Measurements from ENCODE around the gene ZSWIM1. TPM values are rescaled to one million over a fixed set of nuclear protein-coding genes. Genes with fewer than 3 reads are reported as not detected.
A peak's percentile ranks its signal among the peaks of the same experiment; 100 is the strongest.

ZSWIM1 gene
- total and polyA plus RNA-seq, 2 donors (not counting 3 experiments of a cell fraction or from before 2014, with no cell fraction given) = 8.5 to 10.0 TPM

DNA sequence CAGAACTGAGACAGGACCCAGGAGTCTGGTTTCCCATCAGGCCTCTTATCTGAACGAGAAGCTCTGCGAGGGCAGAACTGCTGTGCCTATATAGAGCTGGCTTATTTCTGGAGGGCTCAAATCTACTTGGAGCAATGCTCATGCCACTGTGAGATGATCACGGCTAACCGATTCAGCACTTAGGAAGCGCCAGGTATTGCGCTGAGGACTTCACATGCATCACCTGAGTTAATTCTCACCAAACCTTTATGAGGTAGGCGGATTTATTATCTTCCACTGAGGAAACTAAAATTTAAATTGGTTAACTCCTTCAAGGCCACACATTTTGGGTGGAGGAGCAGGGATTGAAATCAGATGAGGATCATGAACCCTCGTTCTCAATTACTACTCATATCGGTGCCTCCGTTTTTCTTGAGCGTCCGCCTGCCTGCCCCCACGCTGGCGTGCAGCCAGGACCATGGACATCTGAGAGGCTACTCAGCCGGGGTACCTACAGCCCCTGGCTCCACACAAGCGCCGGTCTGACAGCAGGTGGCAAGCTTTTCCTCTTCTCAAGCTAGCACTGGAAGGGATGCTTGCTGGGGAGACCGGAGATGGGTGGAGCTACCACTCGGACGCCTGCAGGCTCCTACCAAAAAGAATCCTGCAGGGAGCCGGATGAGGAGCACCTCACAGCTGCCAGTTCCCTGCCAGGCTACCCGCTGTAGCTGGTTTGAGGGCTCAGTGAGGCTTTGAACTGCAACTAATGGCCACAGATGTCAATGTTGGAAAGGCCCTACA, 52.4 kb downstream of the ZSWIM1 start:
- Histone ChIP-seq H3K36me3 (ENCODE audit: control insufficient read depth in 2 of 2, extremely low read depth in 1 of 2, insufficient read depth in 2 of 2, low read length in 2 of 2) (peaks cover 3 to 7% of the 10 kb centered on the region in 2 experiments), H3K9me1 (replicated peaks; ENCODE audit: control insufficient read depth, extremely low read depth, insufficient read depth, low read length) (no peaks in the 10 kb centered on the region), H4K20me1 (replicated peaks; ENCODE audit: control insufficient read depth, extremely low read depth, insufficient read depth, low read length) (no peaks in the 10 kb centered on the region), H3K4me3 (replicated peaks in 1 of 3; ENCODE audit: insufficient read depth in 1 of 3, low read depth in 1 of 3, low read length in 3 of 3) (peak overlapping the region; percentile 26 to 97 (median 84)), H3K27ac (ENCODE audit: insufficient read depth, low read depth, low read length) (peak overlapping the region; percentile 89), H3K9me3 (replicated peaks; ENCODE audit: control insufficient read depth, insufficient read depth, low read length) (no peaks in the 10 kb centered on the region), H3K4me2 (ENCODE audit: insufficient read depth, low read length) (peak overlapping the region; percentile 82), H3K9ac (replicated peaks; ENCODE audit: extremely low read depth, insufficient read depth, low read length) (peak overlapping the region; percentile 98), H3K4me1 (ENCODE audit: control insufficient read depth, extremely low read depth, insufficient read depth, low read length) (peaks cover 14% of the 10 kb centered on the region), H2AFZ (ENCODE audit: low read depth, low read length) (no peak overlapping the region), H3K79me2 (ENCODE audit: control insufficient read depth, insufficient read depth, low read length) (peaks cover 20% of the 10 kb centered on the region), H3K27me3 (ENCODE audit: control insufficient read depth in 2 of 2, insufficient read depth in 2 of 2, low read length in 2 of 2) (no peaks in the 10 kb centered on the region)
- ChIA-PET POLR2A (interaction anchor here (0.6 to 2.9 kb wide), 8 partner anchors 9 to 74 kb away, joined by 3 to 26 read pairs (median 10); partner anchors contain the start of genes CTSA, NEURL2, PLTP and ZSWIM1), CTCF (interaction anchor here (0.8 to 4.9 kb wide), 10 partner anchors 9 to 110 kb away, joined by 3 to 50 read pairs (median 6); partner anchors contain the start of genes CTSA, NEURL2, PLTP and ZSWIM1)
- TSS peak; percentile 50 for BruUV-seq (replicated peaks)
- intact Hi-C loops (cut with micrococcal nuclease) = loop anchor here (1.0 to 2.0 kb wide), 5 partner anchors 39 to 111 kb away; partner anchors contain the start of genes ACOT8, ZNF335, ZSWIM1 and ZSWIM3
- TF ChIP-seq, protein P1, sequence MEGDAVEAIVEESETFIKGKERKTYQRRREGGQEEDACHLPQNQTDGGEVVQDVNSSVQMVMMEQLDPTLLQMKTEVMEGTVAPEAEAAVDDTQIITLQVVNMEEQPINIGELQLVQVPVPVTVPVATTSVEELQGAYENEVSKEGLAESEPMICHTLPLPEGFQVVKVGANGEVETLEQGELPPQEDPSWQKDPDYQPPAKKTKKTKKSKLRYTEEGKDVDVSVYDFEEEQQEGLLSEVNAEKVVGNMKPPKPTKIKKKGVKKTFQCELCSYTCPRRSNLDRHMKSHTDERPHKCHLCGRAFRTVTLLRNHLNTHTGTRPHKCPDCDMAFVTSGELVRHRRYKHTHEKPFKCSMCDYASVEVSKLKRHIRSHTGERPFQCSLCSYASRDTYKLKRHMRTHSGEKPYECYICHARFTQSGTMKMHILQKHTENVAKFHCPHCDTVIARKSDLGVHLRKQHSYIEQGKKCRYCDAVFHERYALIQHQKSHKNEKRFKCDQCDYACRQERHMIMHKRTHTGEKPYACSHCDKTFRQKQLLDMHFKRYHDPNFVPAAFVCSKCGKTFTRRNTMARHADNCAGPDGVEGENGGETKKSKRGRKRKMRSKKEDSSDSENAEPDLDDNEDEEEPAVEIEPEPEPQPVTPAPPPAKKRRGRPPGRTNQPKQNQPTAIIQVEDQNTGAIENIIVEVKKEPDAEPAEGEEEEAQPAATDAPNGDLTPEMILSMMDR (IDR thresholded peaks at IDR 0.05; ENCODE audit: extremely low read depth in 1 of 2, insufficient read depth in 1 of 2, low read depth in 1 of 2, low read length in 2 of 2) = peak in 1 of 2 donors; percentile 35
- TF ChIP-seq, protein P2, sequence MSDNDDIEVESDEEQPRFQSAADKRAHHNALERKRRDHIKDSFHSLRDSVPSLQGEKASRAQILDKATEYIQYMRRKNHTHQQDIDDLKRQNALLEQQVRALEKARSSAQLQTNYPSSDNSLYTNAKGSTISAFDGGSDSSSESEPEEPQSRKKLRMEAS (IDR thresholded peaks at IDR 0.05; ENCODE audit: insufficient read depth, insufficient read length) = no peak
- DNase-seq (ENCODE audit: low read depth, low spot score) (peak; percentile 67), FAIRE-seq (peak; percentile 92)
- dilution Hi-C loops (cut with MboI; ENCODE audit: extremely low pct_ligation_motif_present, low sequenced_read_pairs) = no loop called here

Data from endothelial cell of umbilical vein (primary cell).